Ishikawa (cell line): ENCODE data around the gene SFR1.

ENCODE experiments used
- CEBPB ChIP-seq: IDR thresholded peaks from 2 replicates; pipeline ENCODE4 v1.6.1; 2012
- CREB1 ChIP-seq: IDR thresholded peaks from 2 replicates; pipeline ENCODE4 v1.6.1; 2012; ENCODE audit warnings: low read depth
- EGR1 ChIP-seq: IDR thresholded peaks from 2 replicates; pipeline ENCODE4 v1.6.1; 2012
- EP300 ChIP-seq: IDR thresholded peaks from 2 replicates; pipeline ENCODE4 v1.6.1; 2012; ENCODE audit warnings: borderline replicate concordance
- FOXM1 ChIP-seq: IDR thresholded peaks from 2 replicates; pipeline ENCODE4 v1.6.1; 2012; ENCODE audit warnings: low read depth, borderline replicate concordance
- NFIC ChIP-seq: IDR thresholded peaks from 2 replicates; pipeline ENCODE4 v1.6.1; 2012
- RAD21 ChIP-seq: IDR thresholded peaks from 2 replicates; pipeline ENCODE4 v1.6.1; 2012; ENCODE audit warnings: low read depth
- REST ChIP-seq: IDR thresholded peaks from 2 replicates; pipeline ENCODE4 v1.6.1; 2012; ENCODE audit warnings: low read depth, mild to moderate bottlenecking
- TAF1 ChIP-seq: IDR thresholded peaks from 2 replicates; pipeline ENCODE4 v1.6.1; 2012; ENCODE audit warnings: low read depth, mild to moderate bottlenecking
- TCF12 ChIP-seq: IDR thresholded peaks from 2 replicates; pipeline ENCODE4 v1.6.1; 2012; ENCODE audit warnings: low read depth
- TEAD4 ChIP-seq: IDR thresholded peaks from 2 replicates; pipeline ENCODE4 v1.6.1; 2012
- USF1 ChIP-seq: IDR thresholded peaks from 2 replicates; pipeline ENCODE4 v1.6.1; 2012
- YY1 ChIP-seq: IDR thresholded peaks from 2 replicates; pipeline ENCODE4 v1.6.1; 2012; ENCODE audit warnings: low read depth
- ZBTB7A ChIP-seq: IDR thresholded peaks from 2 replicates; pipeline ENCODE4 v1.6.1; 2012; ENCODE audit warnings: low read depth
- TF ChIP-seq, protein P1 (sequence below): IDR thresholded peaks from 2 replicates; pipeline ENCODE4 v1.6.1; 2012

SFR1 gene

GRCh38 chr10:104076743-104077160 is 45.2 kb upstream of the SFR1 start:
- TF ChIP-seq CREB1 (no peak), YY1 (no peak; the same call in 1 of the 2 replicates), REST (no peak), CEBPB (no peak; the same call in 1 of the 2 replicates), EP300 (peak; percentile 56; the same call in 1 of the 2 replicates), NFIC (peak; percentile 94), EGR1 (no peak), TCF12 (peak; percentile 80), FOXM1 (peak; percentile 63; the same call in 1 of the 2 replicates), RAD21 (no peak), TEAD4 (peak; percentile 42), USF1 (peak; percentile 63), ZBTB7A (no peak), TAF1 (no peak)
- TF ChIP-seq, protein P1, sequence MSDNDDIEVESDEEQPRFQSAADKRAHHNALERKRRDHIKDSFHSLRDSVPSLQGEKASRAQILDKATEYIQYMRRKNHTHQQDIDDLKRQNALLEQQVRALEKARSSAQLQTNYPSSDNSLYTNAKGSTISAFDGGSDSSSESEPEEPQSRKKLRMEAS = 0 out of 2 replicates have a peak, but pooled peaks have one; percentile 20

DNA sequence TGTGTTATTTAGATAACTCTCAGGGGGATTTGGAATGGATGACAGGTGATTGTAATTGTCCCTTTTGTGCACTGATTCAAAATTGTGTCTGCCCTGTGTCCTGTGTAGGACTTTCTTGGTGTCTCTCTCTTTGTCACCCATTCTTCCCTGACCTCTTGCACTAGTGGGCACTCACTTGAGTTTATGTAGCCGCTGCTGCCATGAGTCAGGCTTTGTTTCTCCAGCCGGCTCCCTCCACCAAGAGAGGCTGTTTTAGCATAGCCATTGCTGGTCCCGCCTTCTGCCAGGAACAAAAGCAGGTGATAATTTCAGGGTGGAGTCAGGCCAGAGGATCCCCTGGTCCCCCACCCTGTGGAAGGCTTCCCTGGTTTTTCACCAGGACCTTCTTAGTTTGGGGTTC is 44.7 kb upstream of the SFR1 start:
- TF ChIP-seq NFIC = no peak
- 0 out of 2 replicates have a peak, but pooled peaks have one; percentile 10 for TF ChIP-seq YY1

- TF ChIP-seq CREB1 (no peak), RAD21 (no peak), REST (no peak), USF1 (no peak), EGR1 (no peak), YY1 (0 out of 2 replicates have a peak, but pooled peaks have one; percentile 0), EP300 (no peak), TEAD4 (no peak)
Observed at GRCh38 chr10:104077663-104078151, 44.3 kb upstream of the SFR1 start.

DNA sequence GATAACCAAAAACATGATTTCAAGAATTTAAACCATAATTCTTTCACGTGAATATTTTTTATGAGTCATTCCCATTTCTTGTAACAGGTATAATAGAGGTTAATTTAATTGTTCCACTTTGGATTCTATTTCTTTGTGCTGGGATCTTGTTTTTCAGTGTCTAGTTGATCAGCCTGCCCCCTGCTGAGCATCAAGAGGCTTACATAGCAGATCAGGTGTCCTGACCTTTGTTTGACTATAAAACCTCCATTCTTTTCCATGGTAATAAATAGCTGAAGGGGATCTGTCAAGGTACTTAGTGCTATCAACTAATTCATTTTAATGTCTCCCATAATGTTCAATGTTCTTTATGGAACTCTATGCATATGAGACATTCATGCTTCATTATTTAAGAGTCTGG is 41.2 kb upstream of the SFR1 start:
- TF ChIP-seq EP300 = no peak
- TF ChIP-seq, protein P1 = no peak
- TF ChIP-seq RAD21 = no peak
- no peak for TF ChIP-seq EGR1
- no peak for TF ChIP-seq CREB1
- TF ChIP-seq NFIC = no peak
- TF ChIP-seq YY1 = no peak
- TF ChIP-seq TCF12 = no peak

DNA sequence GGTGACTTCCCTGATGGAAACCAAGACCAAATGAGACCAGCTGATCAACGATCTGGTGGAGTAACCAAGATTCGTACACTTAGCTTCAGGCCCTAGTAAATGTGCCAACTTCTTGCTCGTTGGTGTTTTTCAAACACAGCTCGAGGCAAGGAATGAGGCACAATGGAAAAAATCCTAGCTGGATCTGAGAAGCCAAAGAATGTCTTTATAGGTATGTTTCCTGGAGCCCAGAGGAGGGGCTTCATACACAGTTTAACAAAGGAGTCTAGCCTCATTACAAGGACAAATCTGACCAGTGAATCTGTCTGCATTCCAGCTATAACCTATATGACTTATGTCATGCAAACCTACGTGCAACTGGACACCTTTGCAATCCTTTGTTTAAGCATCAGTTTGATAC is 40.0 kb upstream of the SFR1 start:
- no peak for TF ChIP-seq FOXM1
- TF ChIP-seq USF1 = no peak
- no peak for TF ChIP-seq TEAD4
- TF ChIP-seq REST = no peak
- TF ChIP-seq TAF1 = no peak
- no peak for TF ChIP-seq YY1
- no peak for TF ChIP-seq NFIC
- TF ChIP-seq, protein P1 = no peak
- TF ChIP-seq CEBPB = no peak
- TF ChIP-seq EGR1 = no peak
- no peak for TF ChIP-seq EP300
- TF ChIP-seq RAD21 = no peak
- TF ChIP-seq CREB1 = no peak
- no peak for TF ChIP-seq TCF12
- no peak for TF ChIP-seq ZBTB7A
